Sciatic nerve (tissue), 2 donors: ENCODE data around the gene NTMT1. TPM values are rescaled to one million over a fixed set of nuclear protein-coding genes. Genes with fewer than 3 reads are reported as not detected.

Source experiments
- ATAC-seq: fragments of 200-7000 bp; cut with Tn5 transposase; one replicate; pipeline ENCODE4 v1.9.1; 2020; ENCODE audit warnings: mild to moderate bottlenecking, moderate library complexity
- DNase-seq: peaks from one replicate; pipeline ENCODE4 v3.0.0-alpha.2; 2020; ENCODE audit warnings: low spot score
- intact Hi-C: fragments of 100-400 bp; cut with DNase I; formaldehyde crosslinking; loops from one replicate; pipeline ENCODE4 v1.14.2; 2022
- total RNA-seq: library from RNA; stranded (reverse); fragmentation: NEBNext Ultra II Directional; extraction: Animal tissue kit (Norgen Biotek cat#: 25700); gene quantifications from one replicate; pipeline ENCODE4 v1.2.1, GENCODE V29; 2021
- donor health status: DM: no; HTN: no; CAD: no.
- donor health status: DM: no; HTN: no; CAD: no.

The NTMT1 gene
- total RNA-seq, 1 donor from 2014 or later = 28.0 TPM

GRCh38 chr9:129611307-129611800 lies 14.6 kb upstream of the NTMT1 start:
- ATAC-seq = no peak
- intact Hi-C loops = no loop called here
- DNase-seq = no peak

GRCh38 chr9:129612123-129612522 lies 13.8 kb upstream of the NTMT1 start:
- intact Hi-C loops = no loop called here
- DNase-seq (no peak), ATAC-seq (no peak)

- intact Hi-C loops = no loop called here
- DNase-seq = no peak
Observed at GRCh38 chr9:129612815-129613519, 13.0 kb upstream of the NTMT1 start.

DNA sequence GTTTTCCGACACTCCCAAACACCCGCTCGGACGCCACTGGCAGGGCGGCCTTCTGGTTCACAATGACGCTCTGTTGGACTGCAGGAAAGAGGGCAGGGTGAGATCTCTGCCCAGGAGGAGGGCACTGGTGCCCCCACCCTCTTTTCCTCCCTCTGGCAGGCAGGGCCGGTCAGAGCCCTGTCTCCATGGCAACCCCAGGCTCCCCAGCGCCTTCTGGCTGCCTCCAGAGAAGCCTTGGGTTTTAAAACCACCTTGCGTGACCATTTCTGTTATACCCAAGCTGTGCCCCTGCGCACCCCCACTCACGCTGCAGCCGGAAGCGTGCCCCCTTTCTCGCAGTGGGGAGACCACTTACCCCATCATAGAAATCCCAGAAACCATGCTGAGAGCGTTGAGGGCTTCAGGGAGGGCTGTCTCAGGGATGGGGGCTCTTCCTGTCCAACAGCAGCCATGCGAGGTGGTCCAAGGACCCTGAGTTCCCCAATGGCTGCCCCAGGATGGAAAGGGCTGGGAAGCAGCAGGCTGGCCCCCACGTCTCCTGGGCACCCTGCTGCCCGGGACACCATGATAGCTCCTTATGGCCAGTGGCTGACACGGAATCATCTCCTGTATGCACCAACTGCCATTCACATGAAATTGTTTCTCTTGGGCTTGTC lies 12.3 kb upstream of the NTMT1 start:
- peak; percentile 35 for ATAC-seq
- intact Hi-C loops = no loop called here
- peak; percentile 81 for DNase-seq

More at GRCh38 chr9:129612815-129613519, 13.0 kb upstream of the NTMT1 start:
- ATAC-seq = no peak

DNA sequence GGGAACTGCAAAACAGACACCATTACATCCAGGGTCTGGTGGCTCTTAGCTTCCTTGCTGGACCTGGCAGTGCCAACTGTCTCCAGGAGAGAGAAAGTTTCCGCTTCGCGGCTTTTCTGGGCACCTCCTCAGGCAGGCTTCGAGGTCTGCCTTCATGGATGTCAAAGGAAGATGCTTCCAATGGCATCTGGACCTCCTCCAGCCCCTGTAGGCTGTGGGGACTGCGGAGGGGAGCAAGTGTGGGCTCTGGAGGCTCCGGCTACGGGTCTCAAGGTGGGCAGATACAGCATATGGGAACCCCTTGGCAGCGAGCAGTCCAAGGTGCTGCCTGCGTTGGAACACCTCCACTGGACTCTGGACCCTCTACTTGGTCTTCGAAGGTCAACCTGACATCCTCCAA lies 11.0 kb upstream of the NTMT1 start:
- intact Hi-C loops = no loop called here
- DNase-seq = no peak
- ATAC-seq = no peak

- DNase-seq = no peak
- ATAC-seq = no peak
- intact Hi-C loops = no loop called here
Observed at GRCh38 chr9:129615407-129616285, 10.3 kb upstream of the NTMT1 start.

- ATAC-seq (no peak), DNase-seq (no peak)
- intact Hi-C loops = no loop called here
Observed at GRCh38 chr9:129617167-129617566, 8.8 kb upstream of the NTMT1 start.

- intact Hi-C loops = loop anchor here (5.0 kb wide), 2 partner anchors 448 to 483 kb away; no protein-coding TSS in a partner anchor
- ATAC-seq = no peak
- no peak for DNase-seq
Observed at GRCh38 chr9:129619787-129620668, 5.9 kb upstream of the NTMT1 start.

- ATAC-seq (no peak), DNase-seq (no peak)
- intact Hi-C loops = loop anchor here (5.0 kb wide), 2 partner anchors 448 to 483 kb away; no protein-coding TSS in a partner anchor
Observed at GRCh38 chr9:129620669-129621295, 5.2 kb upstream of the NTMT1 start, which contains the start of gene C9orf50. C9orf50 (minus strand) TSS chr9:129621101; CDS start chr9:129620574, 527 bp downstream.

DNA sequence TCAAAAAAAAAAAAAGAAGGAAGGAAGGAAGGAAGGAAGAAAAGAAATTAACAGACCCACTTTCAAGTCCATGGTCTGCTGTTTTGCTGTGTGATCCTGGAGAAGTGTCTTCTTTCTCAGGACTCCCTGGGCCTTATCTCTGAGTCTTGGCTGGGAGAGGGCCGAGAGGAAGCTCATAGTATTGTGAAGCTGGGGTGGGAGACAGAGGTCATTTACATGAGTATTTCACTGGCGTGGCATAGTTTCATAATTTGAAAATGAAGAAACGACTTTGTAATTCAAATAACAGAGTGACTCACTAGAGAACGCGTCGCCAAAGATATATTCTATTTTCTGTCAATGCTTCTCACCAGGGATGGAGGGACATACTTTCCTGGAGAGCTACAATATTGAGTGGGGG lies 2.6 kb upstream of the NTMT1 start:
- intact Hi-C loops = loop anchor here (5.0 kb wide), 2 partner anchors 451 to 486 kb away; no protein-coding TSS in a partner anchor
- DNase-seq (no peak), ATAC-seq (no peak)

DNA sequence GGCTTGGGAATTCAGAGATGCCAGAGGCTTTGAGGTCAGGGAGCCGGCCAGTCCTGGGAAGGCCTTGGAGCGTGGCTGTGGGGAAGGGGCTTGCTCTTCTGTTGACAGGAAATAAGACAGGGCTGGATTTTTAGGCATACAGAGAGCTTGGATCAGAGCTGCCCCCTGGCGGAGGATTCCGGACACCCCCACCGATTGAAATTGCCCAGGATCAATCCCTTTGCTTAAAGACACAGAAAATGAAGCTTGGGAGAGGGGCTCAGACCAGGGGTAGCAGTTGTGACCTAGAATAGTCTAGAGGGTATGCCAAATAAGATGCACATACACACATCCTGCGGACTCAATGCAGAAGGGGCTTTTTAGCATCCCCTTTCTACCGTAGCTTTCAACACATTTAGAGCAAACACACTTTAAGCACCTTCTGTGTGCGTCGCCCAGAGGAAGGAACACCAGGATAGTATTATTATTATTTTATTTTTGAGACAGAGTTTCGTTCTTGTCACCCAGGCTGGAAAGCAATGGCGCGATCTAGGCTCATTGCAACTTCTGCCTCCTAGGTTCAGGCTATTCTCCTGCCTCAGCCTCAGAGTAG lies 1.7 kb upstream of the NTMT1 start:
- intact Hi-C loops = loop anchor here (5.0 kb wide), 2 partner anchors 452 to 487 kb away; no protein-coding TSS in a partner anchor

DNA sequence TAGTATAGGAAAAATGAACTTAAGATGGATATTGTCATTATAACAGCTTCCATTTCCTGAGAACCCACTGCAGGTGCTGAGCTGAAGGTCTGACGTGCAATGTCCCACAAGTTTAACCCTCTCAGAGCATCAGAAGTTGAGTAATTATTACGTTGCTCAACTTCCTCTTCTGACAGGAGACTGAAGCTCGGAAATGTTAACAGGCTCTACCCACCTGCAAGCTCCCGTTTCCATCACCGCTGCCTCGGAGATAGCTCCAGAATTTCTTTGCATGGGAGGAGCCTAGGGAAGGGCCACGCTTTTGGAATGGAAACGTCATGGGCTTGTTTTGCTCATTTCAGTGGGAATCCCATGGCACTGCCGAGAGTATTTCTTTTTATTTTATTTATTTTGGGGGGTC lies 1.0 kb upstream of the NTMT1 start:
- no peak for ATAC-seq
- no peak for DNase-seq
- intact Hi-C loops = loop anchor here (5.0 kb wide), 2 partner anchors 453 to 488 kb away; no protein-coding TSS in a partner anchor

More for the DNA sequence above, 1.7 kb upstream of the NTMT1 start:
- DNase-seq = no peak
- ATAC-seq = peak; percentile 3

DNA sequence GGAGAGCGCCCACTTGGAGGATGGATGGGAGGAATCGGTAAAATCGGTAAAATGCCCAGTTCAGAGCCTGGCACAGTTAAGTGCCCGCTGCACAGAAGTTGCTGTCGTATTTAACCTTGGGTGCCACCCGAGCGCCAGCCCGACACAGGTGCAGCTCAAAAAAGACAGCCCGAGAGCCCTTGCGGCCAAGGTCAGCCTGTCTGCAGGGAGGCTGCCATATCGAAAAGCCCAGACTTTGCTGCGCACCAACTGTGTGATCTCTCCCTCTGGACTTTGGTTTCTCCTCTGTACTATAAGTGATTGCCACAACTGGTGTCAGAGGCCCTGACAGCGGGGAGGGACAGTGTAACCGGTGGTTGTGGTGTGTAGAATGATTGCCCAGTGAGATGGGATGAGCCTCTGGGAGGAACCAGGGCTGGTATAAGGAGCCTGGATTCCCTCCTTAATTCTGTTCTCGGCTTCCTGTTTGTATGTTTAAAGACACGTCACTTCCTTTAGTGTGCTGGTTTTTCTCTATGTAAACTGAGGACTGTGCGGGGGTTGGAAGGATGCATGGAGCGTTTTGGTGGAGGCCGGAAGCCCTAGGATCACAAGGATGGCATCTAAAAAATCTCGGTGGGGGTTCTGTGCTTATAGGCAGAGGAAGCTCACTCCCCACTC lies 792 bp downstream of the NTMT1 start:
- intact Hi-C loops = no loop called here
- ATAC-seq (peak; percentile 5), DNase-seq (no peak)

DNA sequence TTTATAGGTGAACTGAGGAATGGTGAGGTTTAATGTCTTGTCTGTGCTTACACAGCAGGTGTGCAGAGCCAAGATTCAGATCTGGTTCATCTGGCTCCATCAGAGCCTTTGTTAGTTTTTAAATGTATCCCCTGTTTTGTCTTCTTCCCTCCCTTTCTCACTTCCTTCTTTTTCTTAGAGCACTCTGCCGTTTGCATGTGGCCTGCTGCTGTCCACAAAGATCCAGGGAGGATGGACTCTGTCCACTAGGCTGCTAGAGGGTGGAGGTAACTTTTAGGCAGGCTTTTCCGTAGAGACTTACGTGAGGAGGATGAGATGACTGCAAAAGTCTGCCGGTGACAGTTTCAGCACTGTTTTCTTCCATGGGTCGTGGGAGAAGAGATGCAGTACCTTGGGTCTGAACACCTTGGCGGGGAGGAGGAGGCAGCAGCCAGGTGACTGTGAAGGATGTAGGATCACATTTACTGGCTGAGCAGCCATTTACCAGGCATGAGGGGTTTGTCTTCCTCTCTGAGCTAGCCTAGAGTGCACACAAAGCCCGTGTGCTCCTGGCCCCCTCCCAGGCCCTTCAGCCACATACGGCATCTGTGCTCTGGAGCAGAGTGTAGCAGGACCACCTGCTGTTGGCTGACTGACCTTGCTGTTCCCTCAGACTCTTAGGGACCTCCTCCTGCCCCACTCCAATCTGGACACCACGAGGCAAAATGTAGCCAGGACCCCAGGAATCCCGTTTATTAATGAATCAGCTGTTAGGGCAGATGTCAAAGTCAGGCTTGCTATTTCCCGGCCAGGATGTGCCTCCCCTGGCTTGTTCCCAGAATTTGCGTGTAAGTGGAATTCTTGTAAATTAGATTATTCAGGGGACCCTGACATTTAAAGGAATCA lies 1.8 kb downstream of the NTMT1 start:
- intact Hi-C loops = no loop called here

DNA sequence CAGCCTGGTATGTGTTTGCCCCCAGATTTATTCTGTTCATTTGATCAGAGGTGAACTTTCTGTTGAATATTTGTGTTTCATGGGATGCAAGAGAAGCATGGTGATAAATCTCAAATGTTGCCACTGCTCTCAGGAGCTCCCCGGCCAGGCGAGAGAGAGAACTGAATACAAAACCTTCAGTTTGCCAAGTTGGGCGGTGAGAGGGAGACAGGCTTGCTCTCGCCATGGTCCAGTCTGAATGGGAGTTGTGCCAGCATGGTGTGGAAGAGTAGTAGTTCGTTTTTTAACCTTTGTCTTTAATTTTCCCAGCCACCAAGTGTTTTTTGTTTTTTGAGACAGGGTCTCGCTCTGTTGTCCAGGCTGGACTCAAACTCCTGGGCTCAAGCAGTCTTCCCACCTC lies 2.7 kb downstream of the NTMT1 start:
- DNase-seq (no peak), ATAC-seq (no peak)
- intact Hi-C loops = no loop called here

More for the DNA sequence above, 1.8 kb downstream of the NTMT1 start:
- ATAC-seq (no peak), DNase-seq (no peak)

DNA sequence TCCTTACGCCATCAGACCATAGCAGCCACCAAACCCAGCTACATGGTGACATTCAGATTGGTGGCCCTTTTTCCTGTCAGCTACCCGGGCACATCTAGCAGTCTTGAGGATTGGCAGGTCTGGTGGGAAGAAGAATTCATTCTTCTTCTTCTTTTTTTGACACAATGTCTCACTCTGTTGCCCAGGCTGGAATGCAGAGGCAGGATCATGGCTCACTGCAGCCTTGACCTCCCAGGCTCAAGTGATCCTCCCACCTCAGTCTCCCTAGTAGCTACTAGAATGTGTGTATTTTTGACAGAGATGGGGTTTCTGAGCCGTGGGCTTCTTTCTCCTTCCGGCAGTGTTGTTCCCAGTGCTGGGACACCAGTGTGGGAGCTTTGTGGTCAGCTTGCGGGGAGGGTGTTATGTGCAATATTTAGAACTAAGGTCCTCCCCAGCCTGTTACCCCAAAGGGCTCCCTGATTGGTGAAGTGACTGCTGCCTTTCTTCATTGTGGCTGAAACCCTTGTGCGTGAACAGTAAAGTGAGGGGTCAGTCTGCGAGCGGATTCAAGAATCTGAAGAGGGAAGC lies 3.4 kb downstream of the NTMT1 start:
- DNase-seq (no peak), ATAC-seq (no peak)
- intact Hi-C loops = no loop called here
